Stimulated activated CD8-positive, alpha-beta memory T cell treated with anti-CD3 and anti-CD28 coated beads, Interleukin-15, amount 100 ng/mL, for 24 hours (primary cell): Measurements from ENCODE around the gene RBM20.
"Not testable (repeated sequence)": the region's sequence is repeated elsewhere in the genome, so short reads cannot be mapped to it uniquely, and the experiment has no call there.

Experiments
- DNase-seq: peaks from one replicate; pipeline ENCODE4 v3.0.0-alpha.2; 2020; ENCODE audit warnings: low read depth

RBM20 gene

GRCh38 chr10:110625951-110626855 is 17.9 kb upstream of the RBM20 start:
- DNase-seq = no peak

GRCh38 chr10:110628161-110628560 is 16.0 kb upstream of the RBM20 start:
- no peak for DNase-seq

- no peak for DNase-seq
Observed at GRCh38 chr10:110629680-110630191, 14.4 kb upstream of the RBM20 start.

- DNase-seq = no peak
Observed at GRCh38 chr10:110631934-110632333, 12.2 kb upstream of the RBM20 start.

- no peak for DNase-seq
Observed at GRCh38 chr10:110632591-110633215, 11.4 kb upstream of the RBM20 start.

GRCh38 chr10:110634527-110635209 is 9.5 kb upstream of the RBM20 start:
- no peak for DNase-seq

- no peak for DNase-seq
Observed at GRCh38 chr10:110636572-110636931, 7.6 kb upstream of the RBM20 start.

- no peak for DNase-seq
Observed at GRCh38 chr10:110636932-110637557, 7.1 kb upstream of the RBM20 start.

GRCh38 chr10:110637558-110638053 is 6.5 kb upstream of the RBM20 start:
- no peak for DNase-seq

GRCh38 chr10:110638319-110638718 is 5.8 kb upstream of the RBM20 start:
- DNase-seq = no peak

- DNase-seq = not testable (repeated sequence)
Observed at GRCh38 chr10:110639046-110639445, 5.1 kb upstream of the RBM20 start.

GRCh38 chr10:110639858-110640257 is 4.3 kb upstream of the RBM20 start:
- DNase-seq = not testable (repeated sequence)

- no peak for DNase-seq
Observed at GRCh38 chr10:110641256-110641655, 2.9 kb upstream of the RBM20 start.

- no peak for DNase-seq
Observed at GRCh38 chr10:110642204-110643034, 1.7 kb upstream of the RBM20 start.

GRCh38 chr10:110643035-110643652 is 992 bp upstream of the RBM20 start:
- no peak for DNase-seq

- DNase-seq = no peak
Observed at GRCh38 chr10:110644598-110645462, 694 bp downstream of the RBM20 start.

- no peak for DNase-seq
Observed at GRCh38 chr10:110646417-110647135, 2.4 kb downstream of the RBM20 start.

GRCh38 chr10:110647136-110647430 is 2.9 kb downstream of the RBM20 start:
- no peak for DNase-seq

- no peak for DNase-seq
Observed at GRCh38 chr10:110648692-110649346, 4.7 kb downstream of the RBM20 start.
